BLaER1 treated with 17β-estradiol and CSF1 and Interleukin-3, amounts not matched to agents 10 nM and 100 nM (cell line): Measurements from ENCODE around the gene RBM22.

ENCODE experiments used
- H3K27ac ChIP-seq, 11 experiments: shearing (Covaris generic); formaldehyde crosslinking; 2 replicates each; pipeline ENCODE4 v1.8.1; 2022
- H3K27me3 ChIP-seq, 11 experiments: shearing (Covaris generic); formaldehyde crosslinking; 2 replicates each; pipeline ENCODE4 v1.8.1; 2022
- H3K36me3 ChIP-seq, 11 experiments: shearing (Covaris generic); formaldehyde crosslinking; 2 replicates each; pipeline ENCODE4 v1.8.1; 2022
- H3K4me1 ChIP-seq, 10 experiments: shearing (Covaris generic); formaldehyde crosslinking; 2 replicates each; pipeline ENCODE4 v1.8.1; 2022
- H3K4me2 ChIP-seq, 11 experiments: shearing (Covaris generic); formaldehyde crosslinking; 2 replicates each; pipeline ENCODE4 v1.8.1; 2022
- H3K4me3 ChIP-seq, 10 experiments: shearing (Covaris generic); formaldehyde crosslinking; 2 replicates each; pipeline ENCODE4 v1.8.1; 2022
- H3K9ac ChIP-seq, 11 experiments: shearing (Covaris generic); formaldehyde crosslinking; 2 replicates each; pipeline ENCODE4 v1.8.1; 2022
- H3K9me3 ChIP-seq, 11 experiments: shearing (Covaris generic); formaldehyde crosslinking; replicated peaks in 1 of 11; 2 replicates each; pipeline ENCODE4 v1.8.1; 2022
- H4K20me1 ChIP-seq, 11 experiments: shearing (Covaris generic); formaldehyde crosslinking; 2 replicates each; pipeline ENCODE4 v1.8.1; 2022
- Cebpa-rat ChIP-seq, 11 experiments: shearing (Covaris generic); IDR thresholded peaks; 2 replicates each; pipeline ENCODE4 v1.8.1; 2022

The RBM22 gene

GRCh38 chr5:150651924-150652671 is 48.8 kb downstream of the RBM22 start:
- peaks cover 0 to 16% (median 0%) of the 10 kb centered on the region in 11 experiments; a peak in 2 of 22 replicates for H4K20me1 ChIP-seq
- no peaks in the 10 kb centered on the region for H3K9me3 ChIP-seq
- H3K27me3 ChIP-seq: peaks cover 0 to 12% (median 0%) of the 10 kb centered on the region in 11 experiments; a peak in 3 of 22 replicates
- H3K4me3 ChIP-seq: no peak overlapping the region
- no peak overlapping the region for H3K27ac ChIP-seq
- H3K4me1 ChIP-seq: peaks cover 0 to 64% (median 50%) of the 10 kb centered on the region in 10 experiments; a peak in 17 of 20 replicates
- H3K4me2 ChIP-seq: peak overlapping the region in 7 of 11 experiments; percentile 49 to 82 (median 71); a peak in 14 of 22 replicates
- no peak for TF ChIP-seq Cebpa-rat (IDR thresholded peaks at IDR 0.05)
- peak overlapping the region in 2 of 11 experiments; percentile 24 to 56; a peak in 2 of 22 replicates for H3K9ac ChIP-seq
- peaks cover 0 to 37% (median 22%) of the 10 kb centered on the region in 11 experiments; a peak in 10 of 22 replicates for H3K36me3 ChIP-seq

GRCh38 chr5:150651382-150651781 is 49.5 kb downstream of the RBM22 start:
- peak overlapping the region in 9 of 11 experiments; percentile 33 to 82 (median 66); a peak in 17 of 22 replicates for H3K4me2 ChIP-seq
- peaks cover 0 to 39% (median 22%) of the 10 kb centered on the region in 11 experiments; a peak in 10 of 22 replicates for H3K36me3 ChIP-seq
- peaks cover 0 to 16% (median 0%) of the 10 kb centered on the region in 11 experiments; a peak in 2 of 22 replicates for H4K20me1 ChIP-seq
- peak overlapping the region in 3 of 11 experiments; percentile 43 to 57 (median 44); a peak in 4 of 22 replicates for H3K27ac ChIP-seq
- no peak for TF ChIP-seq Cebpa-rat (IDR thresholded peaks at IDR 0.05)
- H3K9me3 ChIP-seq: no peaks in the 10 kb centered on the region
- peaks cover 0 to 12% (median 0%) of the 10 kb centered on the region in 11 experiments; a peak in 3 of 22 replicates for H3K27me3 ChIP-seq
- H3K4me3 ChIP-seq: no peak overlapping the region
- peaks cover 0 to 61% (median 48%) of the 10 kb centered on the region in 10 experiments; a peak in 17 of 20 replicates for H3K4me1 ChIP-seq
- peak overlapping the region in 6 of 11 experiments; percentile 32 to 58 (median 55); a peak in 8 of 22 replicates for H3K9ac ChIP-seq

GRCh38 chr5:150650021-150651006 is 50.5 kb downstream of the RBM22 start:
- H3K4me1 ChIP-seq: peaks cover 0 to 55% (median 43%) of the 10 kb centered on the region in 10 experiments; a peak in 17 of 20 replicates
- H3K4me3 ChIP-seq: no peak overlapping the region; a peak in 1 of 20 replicates
- H3K27ac ChIP-seq: peak overlapping the region in 8 of 11 experiments; percentile 1 to 60 (median 37); a peak in 13 of 22 replicates
- TF ChIP-seq Cebpa-rat (IDR thresholded peaks at IDR 0.05): no peak
- peak overlapping the region in 10 of 11 experiments; percentile 19 to 82 (median 66); a peak in 18 of 22 replicates for H3K4me2 ChIP-seq
- H4K20me1 ChIP-seq: peaks cover 0 to 16% (median 0%) of the 10 kb centered on the region in 11 experiments; a peak in 2 of 22 replicates
- peak overlapping the region in 9 of 11 experiments; percentile 7 to 58 (median 38); a peak in 14 of 22 replicates for H3K9ac ChIP-seq
- no peaks in the 10 kb centered on the region for H3K9me3 ChIP-seq
- peaks cover 0 to 42% (median 22%) of the 10 kb centered on the region in 11 experiments; a peak in 10 of 22 replicates for H3K36me3 ChIP-seq
- peaks cover 0 to 2% (median 0%) of the 10 kb centered on the region in 11 experiments; a peak in 1 of 22 replicates for H3K27me3 ChIP-seq

GRCh38 chr5:150649108-150650020 is 51.5 kb downstream of the RBM22 start:
- H3K4me2 ChIP-seq: peak overlapping the region in 9 of 11 experiments; percentile 33 to 82 (median 66); a peak in 14 of 22 replicates
- no peak overlapping the region for H3K4me3 ChIP-seq
- peaks cover 0 to 42% (median 22%) of the 10 kb centered on the region in 11 experiments; a peak in 10 of 22 replicates for H3K36me3 ChIP-seq
- no peak for TF ChIP-seq Cebpa-rat (IDR thresholded peaks at IDR 0.05)
- no peaks in the 10 kb centered on the region for H3K9me3 ChIP-seq
- peak overlapping the region in 5 of 11 experiments; percentile 12 to 60 (median 44); a peak in 4 of 22 replicates for H3K27ac ChIP-seq
- H3K27me3 ChIP-seq: no peaks in the 10 kb centered on the region
- H4K20me1 ChIP-seq: peaks cover 0 to 16% (median 0%) of the 10 kb centered on the region in 11 experiments; a peak in 2 of 22 replicates
- peak overlapping the region in 6 of 11 experiments; percentile 3 to 58 (median 55); a peak in 4 of 22 replicates for H3K9ac ChIP-seq
- H3K4me1 ChIP-seq: peaks cover 0 to 61% (median 43%) of the 10 kb centered on the region in 10 experiments; a peak in 17 of 20 replicates

GRCh38 chr5:150648294-150649107 is 52.4 kb downstream of the RBM22 start:
- peaks cover 0 to 16% (median 0%) of the 10 kb centered on the region in 11 experiments; a peak in 2 of 22 replicates for H4K20me1 ChIP-seq
- no peak for TF ChIP-seq Cebpa-rat (IDR thresholded peaks at IDR 0.05)
- H3K9ac ChIP-seq: no peak overlapping the region; a peak in 1 of 22 replicates
- no peaks in the 10 kb centered on the region for H3K27me3 ChIP-seq
- no peak overlapping the region for H3K4me3 ChIP-seq
- H3K4me1 ChIP-seq: peaks cover 0 to 57% (median 41%) of the 10 kb centered on the region in 10 experiments; a peak in 17 of 20 replicates
- H3K36me3 ChIP-seq: peaks cover 0 to 42% (median 22%) of the 10 kb centered on the region in 11 experiments; a peak in 10 of 22 replicates
- no peak overlapping the region for H3K27ac ChIP-seq
- no peaks in the 10 kb centered on the region for H3K9me3 ChIP-seq
- H3K4me2 ChIP-seq: no peak overlapping the region

GRCh38 chr5:150647275-150648251 is 53.3 kb downstream of the RBM22 start:
- Histone ChIP-seq H3K9me3 (no peaks in the 10 kb centered on the region), H3K27ac (no peak overlapping the region), H4K20me1 (peaks cover 0 to 16% (median 0%) of the 10 kb centered on the region in 11 experiments; a peak in 2 of 22 replicates)

More at GRCh38 chr5:150647275-150648251, 53.3 kb downstream of the RBM22 start:
- no peak overlapping the region for H3K4me3 ChIP-seq
- H3K36me3 ChIP-seq: peaks cover 0 to 39% (median 22%) of the 10 kb centered on the region in 11 experiments; a peak in 10 of 22 replicates
- H3K4me1 ChIP-seq: peaks cover 0 to 60% (median 44%) of the 10 kb centered on the region in 10 experiments; a peak in 17 of 20 replicates
- H3K27me3 ChIP-seq: no peaks in the 10 kb centered on the region
- H3K4me2 ChIP-seq: no peak overlapping the region
- no peak overlapping the region; a peak in 1 of 22 replicates for H3K9ac ChIP-seq
- no peak for TF ChIP-seq Cebpa-rat (IDR thresholded peaks at IDR 0.05)
